Putamen (tissue), 1 donor: Measurements from ENCODE around the gene LAMC2.
"Not testable (repeated sequence)": the region's sequence is repeated elsewhere in the genome, so short reads cannot be mapped to it uniquely, and the experiment has no call there.

Experiments used
- DNase-seq: peaks from one replicate; pipeline ENCODE4 v3.0.0-alpha.2; 2016; ENCODE audit warnings: low spot score

The LAMC2 gene

GRCh38 chr1:183185941-183186490 lies at the start of gene LAMC2:
Gene LAMC2, plus strand, starts transcription at chr1:183186264. Its CDS starts 89 bp downstream, at chr1:183186353.
- DNase-seq, result peak; percentile 34

DNA sequence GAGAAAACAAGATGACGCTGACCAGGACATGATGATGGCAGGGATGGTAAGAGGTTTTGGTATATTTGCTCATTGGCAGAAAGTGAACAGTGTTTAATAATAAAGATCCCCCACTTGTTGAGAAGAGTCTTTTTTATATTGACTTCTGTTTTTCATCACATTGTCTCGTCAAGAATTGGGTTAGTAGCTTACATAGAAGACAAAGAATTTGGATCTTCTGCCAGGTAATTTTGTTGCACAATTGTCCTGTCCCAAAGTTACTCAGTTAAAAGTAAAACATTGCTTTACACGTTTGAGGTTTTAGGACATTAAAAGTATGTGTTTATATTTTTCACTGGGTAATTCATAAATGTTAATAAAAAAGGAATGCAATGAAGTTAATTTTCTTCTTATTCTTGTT lies 48.3 kb upstream of the LAMC2 start:
- no peak for DNase-seq

GRCh38 chr1:183138301-183138700 lies 47.8 kb upstream of the LAMC2 start:
- DNase-seq, result no peak

GRCh38 chr1:183139281-183139942 lies 46.7 kb upstream of the LAMC2 start:
- no peak for DNase-seq

DNA sequence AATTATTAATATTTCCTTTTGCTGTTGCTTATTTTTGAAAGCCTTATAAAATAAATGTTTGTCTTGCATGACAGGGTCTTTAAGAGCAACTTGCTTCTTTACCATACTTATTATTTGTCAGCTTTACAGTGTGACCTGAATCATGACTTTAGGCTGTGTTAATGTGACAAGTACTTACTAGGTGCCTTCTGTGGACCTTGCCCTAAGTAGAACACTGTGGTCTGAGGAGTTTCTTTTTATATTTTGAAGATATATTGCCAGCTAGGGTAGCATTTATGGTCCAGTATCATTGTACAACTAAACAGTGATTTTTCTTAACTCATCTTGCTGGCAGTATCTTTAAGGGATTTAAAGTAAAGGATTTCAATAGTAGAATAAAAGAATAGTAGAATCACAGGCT lies 45.4 kb upstream of the LAMC2 start:
- DNase-seq, result no peak

GRCh38 chr1:183142171-183142570 lies 43.9 kb upstream of the LAMC2 start:
- DNase-seq, result no peak

- DNase-seq, result no peak
These were observed 42.3 kb upstream of the LAMC2 start for GRCh38 chr1:183143576-183144315.

- no peak for DNase-seq
These were observed 41.3 kb upstream of the LAMC2 start for GRCh38 chr1:183144752-183145151.

DNA sequence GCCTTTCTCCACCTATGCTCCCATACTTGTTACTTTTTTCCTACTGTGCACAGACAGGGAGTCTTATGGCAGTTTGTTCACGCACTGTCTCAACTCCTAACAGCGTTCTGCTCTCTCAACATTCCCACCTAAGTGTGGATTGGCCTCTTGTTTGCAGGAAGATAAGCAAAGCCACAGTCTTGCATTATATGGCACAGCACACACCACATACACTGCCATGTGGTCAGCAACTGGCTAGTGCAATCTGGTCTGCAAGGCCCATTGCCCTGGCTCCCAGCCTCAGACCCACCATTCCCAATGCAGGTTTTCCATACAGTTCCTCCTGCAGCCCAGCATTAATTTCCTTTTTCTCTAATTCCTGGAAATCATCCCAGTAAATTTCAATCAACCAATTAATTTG lies 38.3 kb upstream of the LAMC2 start:
- DNase-seq, result no peak

- no peak for DNase-seq
These were observed 37.5 kb upstream of the LAMC2 start for GRCh38 chr1:183148599-183148998.

- DNase-seq, result no peak
These were observed 36.8 kb upstream of the LAMC2 start for GRCh38 chr1:183149273-183149672.

DNA sequence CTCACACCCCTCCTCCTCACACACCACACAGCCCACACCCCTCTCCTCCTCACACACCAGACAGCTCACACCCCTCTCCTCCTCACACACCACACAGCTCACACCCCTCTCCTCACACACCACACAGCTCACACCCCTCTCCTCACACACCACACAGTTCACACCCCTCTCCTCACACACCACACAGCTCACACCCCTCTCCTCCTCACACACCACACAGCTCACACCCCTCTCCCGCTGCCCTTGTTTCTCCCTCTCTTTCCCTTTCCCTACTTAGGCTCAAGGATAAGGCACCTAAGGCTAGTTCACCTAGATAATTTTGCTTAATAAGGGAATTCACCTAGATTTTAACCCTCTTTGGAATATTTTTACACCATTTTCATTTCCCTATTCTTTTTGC lies 36.0 kb upstream of the LAMC2 start:
- DNase-seq, result not testable (repeated sequence)

GRCh38 chr1:183150445-183150844 lies 35.6 kb upstream of the LAMC2 start:
- DNase-seq, result no peak

GRCh38 chr1:183152180-183152579 lies 33.9 kb upstream of the LAMC2 start:
- no peak for DNase-seq

DNA sequence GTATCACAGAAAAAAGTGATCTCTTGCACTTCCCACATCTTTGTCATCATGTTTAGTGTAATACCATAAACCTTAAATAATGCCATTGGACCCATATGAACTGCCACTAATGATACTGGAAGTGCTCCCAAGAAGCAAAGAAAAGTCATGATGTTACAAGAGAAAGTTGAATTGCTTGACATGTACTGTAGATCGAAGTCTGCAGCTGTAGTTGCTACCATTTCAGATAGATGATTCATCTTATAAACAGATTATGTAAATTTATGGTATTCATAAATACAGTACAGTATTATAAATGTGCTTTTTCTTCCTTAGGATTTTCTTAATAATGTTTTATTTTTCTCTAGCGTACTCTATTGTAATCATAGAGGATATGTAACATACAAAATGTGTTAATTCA lies 30.1 kb upstream of the LAMC2 start:
- DNase-seq, result no peak

DNA sequence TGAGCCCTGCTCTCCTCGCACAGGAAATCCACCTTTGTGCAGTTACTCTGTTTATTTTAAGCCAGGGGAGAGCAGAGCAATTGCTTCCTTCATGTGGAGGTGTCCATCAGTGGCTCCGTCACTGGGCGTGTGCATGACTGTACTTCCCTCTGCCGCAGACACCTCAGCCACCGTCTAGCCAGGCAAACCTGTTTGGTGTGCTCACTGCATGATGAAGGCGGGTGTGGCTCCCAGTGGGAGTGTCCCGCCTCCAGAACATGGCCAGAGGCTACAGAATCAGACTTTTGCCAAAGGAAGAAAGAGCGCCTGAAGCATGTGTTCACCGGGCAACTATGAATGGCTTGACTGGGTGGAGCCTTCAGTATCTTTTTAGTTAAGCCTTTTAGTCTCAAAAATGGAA lies 26.1 kb upstream of the LAMC2 start:
- no peak for DNase-seq

- no peak for DNase-seq
These were observed 24.7 kb upstream of the LAMC2 start for GRCh38 chr1:183161391-183161790.

GRCh38 chr1:183163316-183163715 lies 22.7 kb upstream of the LAMC2 start:
- no peak for DNase-seq

DNA sequence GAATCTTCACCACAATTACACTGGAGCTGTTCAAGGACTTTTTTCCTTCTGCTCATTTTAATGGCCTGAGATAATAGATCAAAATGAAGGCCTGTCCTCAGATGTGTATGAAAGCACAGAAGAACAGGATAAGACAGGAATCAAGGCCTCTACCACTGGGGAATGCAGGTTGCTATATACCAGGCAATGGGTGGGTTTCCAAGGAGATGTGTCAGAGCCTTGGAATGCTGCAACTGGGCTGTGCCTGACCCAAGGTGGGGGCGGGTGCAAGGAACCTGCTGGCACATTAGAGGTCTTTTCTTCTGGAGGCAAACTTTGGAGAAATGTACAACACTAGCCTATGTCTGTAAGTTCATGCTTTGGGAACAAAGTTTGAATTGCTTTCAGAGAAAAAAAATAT lies 21.7 kb upstream of the LAMC2 start:
- DNase-seq, result no peak

DNA sequence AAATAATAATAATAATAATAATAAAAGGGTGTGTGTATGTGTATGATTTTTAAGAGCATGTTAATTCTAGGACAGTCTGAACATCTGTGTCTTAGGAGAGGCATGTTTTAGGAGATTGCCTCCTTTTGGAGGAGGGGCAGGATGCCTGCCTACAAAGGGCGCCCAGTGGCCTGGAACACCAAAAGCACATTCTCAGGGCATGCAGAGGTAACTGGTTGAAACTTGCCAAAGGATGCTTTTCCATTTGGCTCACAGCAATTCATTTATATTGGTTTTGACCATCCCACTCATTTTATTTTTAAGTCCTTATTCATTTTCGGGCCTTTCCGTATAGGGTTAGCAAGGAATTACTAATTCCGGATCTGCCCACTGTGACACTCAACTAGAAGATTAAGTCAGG lies 21.1 kb upstream of the LAMC2 start:
- no peak for DNase-seq

DNA sequence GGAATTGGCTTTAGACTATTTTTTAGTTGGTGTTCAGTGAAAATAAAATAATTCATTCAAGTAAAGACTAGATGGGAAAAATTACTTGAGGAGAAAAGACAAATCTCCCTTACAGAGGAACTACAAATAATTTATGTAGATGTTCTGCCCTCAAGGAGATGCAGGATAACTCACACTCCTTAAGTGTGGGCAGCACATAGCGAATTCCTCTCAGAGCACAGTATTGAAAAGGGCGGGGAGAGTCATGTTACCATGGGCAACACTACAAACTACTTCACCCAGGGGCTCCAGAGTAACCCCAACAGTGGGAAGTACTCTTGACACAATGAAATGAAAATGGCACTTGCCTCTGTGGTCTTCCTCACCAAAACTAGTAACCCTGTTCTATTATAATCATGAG lies 20.6 kb upstream of the LAMC2 start:
- no peak for DNase-seq

GRCh38 chr1:183166454-183166853 lies 19.6 kb upstream of the LAMC2 start:
- DNase-seq, result peak; percentile 47

- no peak for DNase-seq
These were observed 18.4 kb upstream of the LAMC2 start for GRCh38 chr1:183167676-183168075.

GRCh38 chr1:183168308-183168707 lies 17.8 kb upstream of the LAMC2 start:
- no peak for DNase-seq
